ENCODE measurements around the gene BMP7. TPM values are rescaled to one million over a fixed set of nuclear protein-coding genes. Genes with fewer than 3 reads are reported as not detected.

BMP7 gene
- total and polyA plus RNA-seq, 11 donors = 0.72 to 12.3 (median 3.7) TPM

GRCh38 chr20:57288651-57289277 lies 22.3 kb upstream of the BMP7 start:
- Histone ChIP-seq H3K36me3 (no peaks in the 10 kb centered on the region), H3K27me3 (peaks cover 0 to 79% (median 33%) of the 10 kb centered on the region in 9 donors), H3K4me1 (no peaks in the 10 kb centered on the region), H3K9me3 (no peaks in the 10 kb centered on the region), H3K27ac (no peak overlapping the region), H3K4me3 (no peak overlapping the region)
- DNase-seq (no peak), ATAC-seq (no peak)
- 35 to 50% (median 45%) methylated on average over 16 of the region's 16 CpGs for WGBS, 4 donors
- intact Hi-C loops (cut with DNase I) = no loop called here
- no peak for TF ChIP-seq CTCF (IDR thresholded peaks at IDR 0.05)
- no peak for TF ChIP-seq POLR2A (IDR thresholded peaks at IDR 0.05)

- intact Hi-C loops (cut with DNase I) = no loop called here
- H3K4me1 ChIP-seq = no peaks in the 10 kb centered on the region
- no peak for TF ChIP-seq CTCF (IDR thresholded peaks at IDR 0.05)
- no peak for TF ChIP-seq POLR2A (IDR thresholded peaks at IDR 0.05)
- DNase-seq (no peak), ATAC-seq (no peak)
- no peak overlapping the region for H3K27ac ChIP-seq
- no peaks in the 10 kb centered on the region for H3K9me3 ChIP-seq
- H3K27me3 ChIP-seq = peaks cover 0 to 80% (median 33%) of the 10 kb centered on the region in 9 donors
- no peak overlapping the region for H3K4me3 ChIP-seq
- WGBS, 4 donors = 46 to 55% (median 51%) methylated on average over 6 of the region's 6 CpGs
- H3K36me3 ChIP-seq = no peaks in the 10 kb centered on the region
Measured at GRCh38 chr20:57287901-57288300, 21.5 kb upstream of the BMP7 start.

GRCh38 chr20:57287007-57287880 lies 20.8 kb upstream of the BMP7 start:
- Histone ChIP-seq H3K4me1 (no peaks in the 10 kb centered on the region), H3K27ac (no peak overlapping the region), H3K27me3 (peaks cover 0 to 73% (median 27%) of the 10 kb centered on the region in 9 donors), H3K4me3 (no peak overlapping the region), H3K36me3 (no peaks in the 10 kb centered on the region), H3K9me3 (no peaks in the 10 kb centered on the region)
- WGBS, 4 donors = 38 to 44% (median 42%) methylated on average over 14 of the region's 14 CpGs
- intact Hi-C loops (cut with DNase I) = no loop called here
- ATAC-seq (no peak), DNase-seq (no peak)
- no peak for TF ChIP-seq CTCF (IDR thresholded peaks at IDR 0.05)
- no peak for TF ChIP-seq POLR2A (IDR thresholded peaks at IDR 0.05)

GRCh38 chr20:57283860-57284259 lies 17.4 kb upstream of the BMP7 start:
- peaks cover 0 to 47% (median 22%) of the 10 kb centered on the region in 9 donors for H3K27me3 ChIP-seq
- intact Hi-C loops (cut with DNase I) = no loop called here

More at GRCh38 chr20:57283860-57284259, 17.4 kb upstream of the BMP7 start:
- ATAC-seq (no peak), DNase-seq (no peak)
- WGBS, 4 donors = 83 to 87% (median 84%) methylated on average over 7 of the region's 7 CpGs
- TF ChIP-seq POLR2A (IDR thresholded peaks at IDR 0.05) (no peak), CTCF (IDR thresholded peaks at IDR 0.05) (no peak)
- Histone ChIP-seq H3K9me3 (no peaks in the 10 kb centered on the region), H3K27ac (no peak overlapping the region), H3K4me3 (no peak overlapping the region), H3K4me1 (no peaks in the 10 kb centered on the region), H3K36me3 (no peaks in the 10 kb centered on the region)
